HTERT RPE-1 (cell line): ENCODE data around the gene TAF11L3.
"Not testable (repeated sequence)": the region's sequence is repeated elsewhere in the genome, so short reads cannot be mapped to it uniquely, and the experiment has no call there.

Experiments
- in situ Hi-C: fragments of 300-500 bp; cut with MboI; formaldehyde crosslinking; loops from 4 replicates; pipeline ENCODE4 v1.14.3; 2020; ENCODE audit warnings: low sequenced_read_pairs

The TAF11L3 gene

GRCh38 chr5:17518067-17518466 is at the start of gene TAF11L3:
Gene TAF11L3 (plus strand): TSS chr5:17518367.
- in situ Hi-C loops: not testable (repeated sequence)

GRCh38 chr5:17470064-17470463 is 48.1 kb upstream of the TAF11L3 start:
- in situ Hi-C loops: no loop called here

- in situ Hi-C loops: not testable (repeated sequence)
Measured at GRCh38 chr5:17475064-17475463, 43.1 kb upstream of the TAF11L3 start.

GRCh38 chr5:17477043-17477442 is 41.1 kb upstream of the TAF11L3 start:
- in situ Hi-C loops: no loop called here

GRCh38 chr5:17477573-17478265 is 40.4 kb upstream of the TAF11L3 start:
- in situ Hi-C loops: no loop called here

GRCh38 chr5:17481378-17481777 is 36.8 kb upstream of the TAF11L3 start:
- in situ Hi-C loops: no loop called here

- in situ Hi-C loops: no loop called here
Measured at GRCh38 chr5:17482790-17483189, 35.4 kb upstream of the TAF11L3 start.

- in situ Hi-C loops: not testable (repeated sequence)
Measured at GRCh38 chr5:17486464-17487173, 31.5 kb upstream of the TAF11L3 start.

- in situ Hi-C loops: no loop called here
Measured at GRCh38 chr5:17487174-17487512, 31.0 kb upstream of the TAF11L3 start.

- in situ Hi-C loops: not testable (repeated sequence)
Measured at GRCh38 chr5:17491257-17491656, 26.9 kb upstream of the TAF11L3 start.

GRCh38 chr5:17492770-17493169 is 25.4 kb upstream of the TAF11L3 start:
- in situ Hi-C loops: no loop called here

GRCh38 chr5:17497446-17497845 is 20.7 kb upstream of the TAF11L3 start:
- in situ Hi-C loops: no loop called here

- in situ Hi-C loops: not testable (repeated sequence)
Measured at GRCh38 chr5:17497931-17498330, 20.2 kb upstream of the TAF11L3 start, which contains the start of gene TAF11L2. Gene TAF11L2 (plus strand): TSS chr5:17498231.

GRCh38 chr5:17511775-17512325 is 6.3 kb upstream of the TAF11L3 start:
- in situ Hi-C loops: no loop called here

- in situ Hi-C loops: not testable (repeated sequence)
Measured at GRCh38 chr5:17517526-17517925, 641 bp upstream of the TAF11L3 start.

- in situ Hi-C loops: not testable (repeated sequence)
Measured at GRCh38 chr5:17519508-17519907, 1.3 kb downstream of the TAF11L3 start.

GRCh38 chr5:17521501-17521900 is 3.3 kb downstream of the TAF11L3 start, which contains the start of gene TAF11L4:
Gene TAF11L4 (plus strand): TSS chr5:17521801.
- in situ Hi-C loops: not testable (repeated sequence)

- in situ Hi-C loops: not testable (repeated sequence)
Measured at GRCh38 chr5:17524935-17525334, 6.8 kb downstream of the TAF11L3 start, which contains the start of gene TAF11L5. Gene TAF11L5 (plus strand): TSS chr5:17525235.

GRCh38 chr5:17526504-17526903 is 8.3 kb downstream of the TAF11L3 start:
- in situ Hi-C loops: not testable (repeated sequence)

- in situ Hi-C loops: not testable (repeated sequence)
Measured at GRCh38 chr5:17528369-17528768, 10.2 kb downstream of the TAF11L3 start, which contains the start of gene TAF11L6. Gene TAF11L6 (plus strand): TSS chr5:17528669.
